Regular cardiac myocyte (primary cell): Measurements from ENCODE around the gene PUS3. TPM values are rescaled to one million over a fixed set of nuclear protein-coding genes. Genes with fewer than 3 reads are reported as not detected.

Source experiments
- total RNA-seq: library from RNA; depleted of rRNA; stranded (reverse); fragments of >200 nt; gene quantifications from 2 replicates; pipeline ENCODE4 v1.2.3, GENCODE V29; 2014

Gene PUS3
- 13.2 and 13.4 TPM in 2 replicates for total RNA-seq

GRCh38 chr11:125902927-125903710 is at the start of gene PUS3:
TSS of gene PUS3 (minus strand) at chr11:125903206. CDS start at chr11:125896284, 6,922 bp downstream.

GRCh38 chr11:125945797-125946520 is 43.0 kb upstream of the PUS3 start, which contains the start of gene VSIG10L2:
TSS of gene VSIG10L2 (plus strand) at chr11:125946044. CDS start at chr11:125946056, 12 bp downstream.

GRCh38 chr11:125903711-125904659 is 979 bp upstream of the PUS3 start, which contains the start of gene DDX25:
TSS of gene DDX25 (plus strand) at chr11:125904508. CDS start at chr11:125904518, 10 bp downstream.

GRCh38 chr11:125887373-125888324 is 15.4 kb downstream of the PUS3 start, which contains the start of gene HYLS1:
TSS of gene HYLS1 (plus strand) at chr11:125887668. CDS start at chr11:125899369, 11,701 bp downstream.

Other genes with a start within 250 kb of the PUS3 start
- not detected in 2 replicates for gene ACRV1, start 222.4 kb downstream of the PUS3 start, total RNA-seq
- gene PATE1, start 156.9 kb downstream of the PUS3 start, total RNA-seq: not detected in 2 replicates
- gene PATE2, start 124.4 kb downstream of the PUS3 start, total RNA-seq: 0.38 TPM in 1 of 2 replicates, not detected in the other
- not detected in 2 replicates for gene PATE3, start 115.1 kb downstream of the PUS3 start, total RNA-seq
- gene PATE4, start 69.9 kb downstream of the PUS3 start, total RNA-seq: not detected in 2 replicates
- 2.8 and 11.1 TPM in 2 replicates for gene HYLS1, start 15.5 kb downstream of the PUS3 start, total RNA-seq
- not detected in 2 replicates for gene DDX25, start 1.3 kb upstream of the PUS3 start, total RNA-seq
- not detected in 2 replicates for gene VSIG10L2, start 42.8 kb upstream of the PUS3 start, total RNA-seq
- 3.5 and 7.9 TPM in 2 replicates for gene CDON, start 159.7 kb upstream of the PUS3 start, total RNA-seq